ENCODE data around the gene MANSC1.
"Not testable (repeated sequence)": the region's sequence is repeated elsewhere in the genome, so short reads cannot be mapped to it uniquely, and the experiment has no call there.

MANSC1 gene

GRCh38 chr12:12323591-12323990 is 26.5 kb downstream of the MANSC1 start:
- DNase-seq (ENCODE audit: low read depth) = peak; percentile 65

DNA sequence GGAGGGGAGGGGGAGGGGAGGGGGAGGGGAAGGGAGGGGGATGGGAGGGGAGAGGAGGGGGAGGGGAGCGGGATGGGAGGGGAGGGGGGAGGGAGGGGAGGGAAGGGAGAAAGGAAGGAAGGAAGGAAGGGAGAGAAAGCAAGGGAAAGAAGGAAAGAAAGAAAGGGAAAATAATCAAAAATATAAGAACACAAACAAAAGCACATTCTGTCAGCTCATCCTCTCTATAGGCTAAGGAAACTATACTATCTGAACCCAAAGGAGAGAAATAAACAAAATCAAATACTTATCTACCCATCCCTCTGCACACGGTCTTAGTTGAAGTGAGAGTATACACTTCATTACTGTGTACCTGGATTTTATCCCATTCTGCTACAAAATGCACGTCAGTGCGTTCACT is 26.9 kb downstream of the MANSC1 start:
- no peak for DNase-seq (ENCODE audit: low read depth)

DNA sequence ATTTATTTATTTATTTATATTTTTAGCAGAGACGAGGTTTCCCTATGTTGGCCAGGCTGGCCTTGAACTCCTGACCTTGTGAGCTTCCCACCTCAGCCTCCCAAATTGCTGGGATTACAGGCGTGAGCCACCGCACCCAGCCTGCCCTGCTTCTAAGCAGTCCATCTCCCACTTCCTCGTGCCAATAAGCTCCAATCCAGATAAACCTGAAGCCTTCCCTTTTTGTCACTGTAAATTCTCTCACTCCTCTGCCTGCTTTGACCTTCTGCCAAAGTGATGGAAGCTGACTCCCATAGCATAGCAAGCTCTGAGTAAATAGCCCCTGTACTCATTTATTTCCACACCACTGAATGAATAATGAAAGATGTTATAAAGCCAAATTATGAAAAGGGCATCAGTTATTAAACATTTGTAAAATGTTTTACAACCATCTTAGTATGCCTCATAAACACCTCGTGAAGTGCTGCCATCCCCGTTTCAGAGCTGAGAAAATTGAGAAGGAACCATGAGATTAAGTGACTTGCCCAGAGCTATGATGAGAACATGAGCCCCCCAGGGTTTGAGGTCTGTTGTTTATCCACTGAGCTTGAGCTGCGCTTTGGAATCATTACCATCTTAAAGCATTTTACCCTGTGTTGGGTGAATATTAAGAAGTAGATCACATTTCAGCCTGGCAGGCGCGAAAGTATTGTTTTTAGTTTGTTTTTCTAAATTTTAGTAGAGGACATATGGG is 30.4 kb downstream of the MANSC1 start:
- no peak for DNase-seq (ENCODE audit: low read depth)

- no peak for DNase-seq (ENCODE audit: low read depth)
Measured at GRCh38 chr12:12315838-12316237, 34.2 kb downstream of the MANSC1 start.

GRCh38 chr12:12310695-12311094 is 39.3 kb downstream of the MANSC1 start:
- not testable (repeated sequence) for DNase-seq (ENCODE audit: low read depth)

- DNase-seq (ENCODE audit: low read depth) = no peak
Measured at GRCh38 chr12:12305568-12306300, 44.3 kb downstream of the MANSC1 start.

- DNase-seq (ENCODE audit: low read depth) = no peak
Measured at GRCh38 chr12:12302976-12303375, 47.1 kb downstream of the MANSC1 start.

DNA sequence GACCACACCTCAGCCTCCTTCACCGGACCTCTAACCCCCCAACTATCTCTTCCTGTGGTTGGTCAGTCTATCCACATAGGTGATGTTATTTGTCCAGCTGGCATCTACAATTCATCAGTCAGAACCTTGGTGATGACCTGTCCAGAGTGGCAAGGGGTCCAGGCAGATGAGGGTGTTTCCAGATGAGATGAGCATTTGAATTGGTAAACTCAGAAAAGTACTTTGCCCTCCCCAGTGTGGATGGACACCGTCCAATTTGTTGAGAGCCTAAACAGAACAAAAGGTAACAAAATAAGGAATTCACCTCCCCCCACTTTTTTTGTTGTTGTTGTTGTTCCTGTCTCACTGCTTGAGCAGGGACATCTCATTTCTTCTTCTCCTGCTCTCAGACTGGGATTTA is 48.9 kb downstream of the MANSC1 start:
- no peak for DNase-seq (ENCODE audit: low read depth)

GRCh38 chr12:12297201-12297830 is 52.7 kb downstream of the MANSC1 start:
- DNase-seq (ENCODE audit: low read depth) = no peak

DNA sequence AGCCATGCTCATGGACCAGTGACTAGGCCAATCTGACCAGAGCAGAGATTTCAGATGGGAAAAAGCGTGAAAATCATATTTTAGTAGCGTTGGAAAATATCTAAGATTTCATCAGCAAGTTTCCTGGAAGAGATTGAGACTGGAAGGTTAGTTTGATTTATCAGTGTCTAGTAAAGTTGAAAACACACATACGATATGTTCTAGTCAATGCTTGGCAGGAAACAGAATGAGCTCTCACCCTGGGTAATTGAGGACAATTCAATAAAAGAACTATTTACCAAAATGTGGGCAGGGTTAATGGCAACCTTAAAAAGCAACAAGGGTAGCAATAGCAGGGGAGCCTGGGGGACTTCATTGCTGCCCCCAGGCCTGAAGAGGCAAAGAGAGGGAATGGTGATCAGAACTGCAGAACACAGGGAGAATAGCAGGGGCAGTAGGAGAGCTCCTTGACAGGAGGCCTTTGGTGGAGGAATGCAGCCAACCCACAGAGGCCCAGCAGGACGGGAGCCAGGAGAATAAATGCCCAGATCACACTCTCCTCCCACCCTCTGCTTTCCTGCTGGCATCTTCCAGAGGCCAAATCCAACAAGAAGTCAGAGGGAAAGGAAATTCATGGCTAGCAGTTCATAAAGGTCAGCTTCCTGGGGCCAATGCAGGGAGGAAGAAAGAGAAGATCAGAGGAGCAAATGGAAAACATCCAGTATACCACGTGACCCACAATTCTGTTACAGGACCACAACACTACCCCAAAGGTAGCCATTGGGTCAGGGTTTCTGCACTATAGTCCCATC is 55.6 kb downstream of the MANSC1 start:
- no peak for DNase-seq (ENCODE audit: low read depth)

DNA sequence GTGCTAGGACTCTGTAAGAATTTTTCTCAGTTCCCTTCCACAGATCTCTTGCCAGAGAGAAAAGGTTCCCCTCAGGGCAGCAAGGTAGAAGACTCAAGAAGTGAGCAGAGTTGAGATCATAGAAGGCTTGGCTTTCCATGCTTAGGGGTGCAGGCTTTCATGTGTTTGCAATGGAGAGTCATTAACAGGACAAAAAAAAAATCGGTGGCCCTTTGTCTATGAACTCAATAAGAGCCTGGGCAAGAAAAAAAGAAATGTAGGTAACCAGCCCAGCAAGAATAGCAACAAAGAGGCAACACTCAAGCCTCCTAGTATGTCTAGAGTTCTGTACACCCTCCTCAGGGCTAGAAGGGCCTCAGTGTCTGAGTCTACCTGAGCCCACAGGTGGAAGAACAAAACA is 59.8 kb downstream of the MANSC1 start:
- DNase-seq (ENCODE audit: low read depth) = no peak

- no peak for DNase-seq (ENCODE audit: low read depth)
Measured at GRCh38 chr12:12286441-12286840, 63.6 kb downstream of the MANSC1 start.

GRCh38 chr12:12282761-12283425 is 67.1 kb downstream of the MANSC1 start:
- peak; percentile 77 for DNase-seq (ENCODE audit: low read depth)

DNA sequence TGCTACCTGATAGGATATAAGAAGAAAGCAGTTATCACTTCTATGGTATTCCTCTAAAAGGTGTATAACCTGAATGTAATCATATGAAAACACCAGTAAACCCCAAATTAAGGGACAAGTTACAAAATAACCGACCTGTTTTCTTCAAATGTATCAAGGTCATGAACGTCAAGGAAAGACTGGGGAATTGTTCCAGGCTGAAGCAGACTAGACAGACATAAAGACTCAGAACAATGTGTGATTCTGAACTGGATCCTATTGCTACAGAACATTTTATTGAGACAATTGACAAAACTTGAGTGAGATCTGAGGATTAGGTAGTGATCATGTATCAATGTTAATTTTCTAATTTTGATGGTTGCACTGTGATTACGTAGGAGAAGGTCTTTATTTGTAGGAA is 67.8 kb downstream of the MANSC1 start:
- DNase-seq (ENCODE audit: low read depth) = no peak

GRCh38 chr12:12281134-12281533 is 68.9 kb downstream of the MANSC1 start:
- no peak for DNase-seq (ENCODE audit: low read depth)

DNA sequence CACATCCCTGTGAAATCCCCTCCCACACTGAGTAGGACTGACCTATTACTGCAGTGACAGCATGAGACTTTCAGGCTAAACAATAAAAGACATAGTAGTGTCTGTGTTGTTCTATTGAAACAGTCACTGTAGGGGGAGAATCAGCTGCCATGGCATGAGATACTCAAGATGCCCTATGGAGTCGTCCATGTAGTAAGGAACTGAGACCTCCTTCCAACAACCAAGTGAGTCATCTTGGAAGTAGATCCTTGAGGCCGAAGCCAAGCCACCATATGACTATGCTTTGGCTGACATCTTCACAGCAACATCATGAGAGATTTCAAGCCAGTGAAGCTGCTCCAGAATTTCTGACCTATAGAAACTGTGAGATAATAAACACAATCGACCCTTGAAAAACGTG is 71.1 kb downstream of the MANSC1 start:
- peak; percentile 35 for DNase-seq (ENCODE audit: low read depth)
